Stimulated activated CD4-positive, alpha-beta T cell treated with anti-CD3 and anti-CD28 coated beads, Interleukin-1b, Interleukin-23, amount 100 ng/mL, for 1 hour (primary cell): Measurements from ENCODE around the gene SLC15A3.
"Not testable (repeated sequence)": the region's sequence is repeated elsewhere in the genome, so short reads cannot be mapped to it uniquely, and the experiment has no call there.

Source experiments
- DNase-seq, 2 donors: peaks; one replicate each; pipeline ENCODE4 v3.0.0-alpha.2; 2020; ENCODE audit warnings: low read depth in 2 of 2

SLC15A3 gene

GRCh38 chr11:60977224-60977623, 25.2 kb upstream of the SLC15A3 start:
- no peak for DNase-seq

- DNase-seq = no peak
Measured at GRCh38 chr11:60974726-60975125, 22.8 kb upstream of the SLC15A3 start.

GRCh38 chr11:60974316-60974715, 22.3 kb upstream of the SLC15A3 start:
- DNase-seq = not testable (repeated sequence)

- no peak for DNase-seq
Measured at GRCh38 chr11:60973699-60974098, 21.7 kb upstream of the SLC15A3 start.

GRCh38 chr11:60972182-60973030, 20.4 kb upstream of the SLC15A3 start:
- DNase-seq = no peak

GRCh38 chr11:60971520-60971919, 19.5 kb upstream of the SLC15A3 start, which contains the start of gene CD6:
Gene CD6, plus strand, starts transcription at chr11:60971680. Its CDS starts 186 bp downstream, at chr11:60971866.
- no peak for DNase-seq

- DNase-seq = no peak
Measured at GRCh38 chr11:60970890-60971289, 18.9 kb upstream of the SLC15A3 start.

- DNase-seq = peak; percentile 54 to 72
Measured at GRCh38 chr11:60970369-60970774, 18.4 kb upstream of the SLC15A3 start.

- no peak for DNase-seq
Measured at GRCh38 chr11:60968223-60968622, 16.2 kb upstream of the SLC15A3 start.

- DNase-seq = no peak
Measured at GRCh38 chr11:60966890-60967289, 14.9 kb upstream of the SLC15A3 start.

- DNase-seq = no peak
Measured at GRCh38 chr11:60964801-60965200, 12.8 kb upstream of the SLC15A3 start.

GRCh38 chr11:60960405-60960804, 8.4 kb upstream of the SLC15A3 start:
- DNase-seq = no peak

- DNase-seq = no peak
Measured at GRCh38 chr11:60959431-60959830, 7.5 kb upstream of the SLC15A3 start.

GRCh38 chr11:60957188-60957587, 5.2 kb upstream of the SLC15A3 start:
- no peak for DNase-seq

- no peak for DNase-seq
Measured at GRCh38 chr11:60955571-60955970, 3.6 kb upstream of the SLC15A3 start.

- no peak for DNase-seq
Measured at GRCh38 chr11:60954421-60954820, 2.4 kb upstream of the SLC15A3 start.

GRCh38 chr11:60953781-60954180, 1.8 kb upstream of the SLC15A3 start:
- no peak for DNase-seq

GRCh38 chr11:60952742-60953170, 780 bp upstream of the SLC15A3 start:
- DNase-seq = no peak

GRCh38 chr11:60951606-60951903, 421 bp downstream of the SLC15A3 start:
- no peak for DNase-seq

- no peak for DNase-seq
Measured at GRCh38 chr11:60950933-60951605, 907 bp downstream of the SLC15A3 start.

- no peak for DNase-seq
Measured at GRCh38 chr11:60950024-60950423, 2.0 kb downstream of the SLC15A3 start.

- no peak for DNase-seq
Measured at GRCh38 chr11:60948250-60948649, 3.7 kb downstream of the SLC15A3 start.

- no peak for DNase-seq
Measured at GRCh38 chr11:60947700-60948099, 4.3 kb downstream of the SLC15A3 start.
